HFFc6 (cell line): ENCODE results near the gene VPS39. TPM values are rescaled to one million over a fixed set of nuclear protein-coding genes. Genes with fewer than 3 reads are reported as not detected.

Source experiments
- DNase-seq: peaks from one replicate; pipeline ENCODE4 v3.0.0-alpha.2; 2018
- H3K27ac Mint-ChIP-seq: 2 replicates; pipeline ENCODE4 v1.8.0; 2020; ENCODE audit warnings: mild to moderate bottlenecking, mixed read lengths
- H3K27me3 Mint-ChIP-seq: 2 replicates; pipeline ENCODE4 v1.8.0; 2021; ENCODE audit warnings: mild to moderate bottlenecking, moderate library complexity, mixed read lengths; ENCODE audit not compliant: insufficient read depth
- H3K36me3 Mint-ChIP-seq: 2 replicates; pipeline ENCODE4 v1.8.0; 2021; ENCODE audit warnings: low read depth, mixed read lengths
- H3K4me1 Mint-ChIP-seq: 2 replicates; pipeline ENCODE4 v1.8.0; 2020; ENCODE audit warnings: low read depth, mixed read lengths
- H3K4me3 Mint-ChIP-seq: 2 replicates; pipeline ENCODE4 v1.8.0; 2020; ENCODE audit warnings: mild to moderate bottlenecking, moderate library complexity, mixed read lengths
- H3K9me3 Mint-ChIP-seq: 2 replicates; pipeline ENCODE4 v1.8.0; 2020; ENCODE audit warnings: mild to moderate bottlenecking, mixed read lengths
- total RNA-seq, 6 experiments: library from RNA; stranded (reverse); fragmentation: NEBNext Ultra II Directional; extraction: Animal tissue kit (Norgen Biotek cat#: 25700); gene quantifications; 2 replicates in 1 of 6; 3 replicates in 5 of 6; pipeline ENCODE4 v1.2.3, GENCODE V29; 2021
- TF ChIP-seq, protein P1 (sequence below): fragments of 200-600 bp; sonication (generic); IDR thresholded peaks from 2 replicates; pipeline ENCODE4 v1.5.0; 2021; ENCODE audit warnings: antibody characterized with exemption, mild to moderate bottlenecking

Gene VPS39
- total RNA-seq, 6 experiments from 2014 or later = 51.1 to 58.5 (median 52.8) TPM

DNA sequence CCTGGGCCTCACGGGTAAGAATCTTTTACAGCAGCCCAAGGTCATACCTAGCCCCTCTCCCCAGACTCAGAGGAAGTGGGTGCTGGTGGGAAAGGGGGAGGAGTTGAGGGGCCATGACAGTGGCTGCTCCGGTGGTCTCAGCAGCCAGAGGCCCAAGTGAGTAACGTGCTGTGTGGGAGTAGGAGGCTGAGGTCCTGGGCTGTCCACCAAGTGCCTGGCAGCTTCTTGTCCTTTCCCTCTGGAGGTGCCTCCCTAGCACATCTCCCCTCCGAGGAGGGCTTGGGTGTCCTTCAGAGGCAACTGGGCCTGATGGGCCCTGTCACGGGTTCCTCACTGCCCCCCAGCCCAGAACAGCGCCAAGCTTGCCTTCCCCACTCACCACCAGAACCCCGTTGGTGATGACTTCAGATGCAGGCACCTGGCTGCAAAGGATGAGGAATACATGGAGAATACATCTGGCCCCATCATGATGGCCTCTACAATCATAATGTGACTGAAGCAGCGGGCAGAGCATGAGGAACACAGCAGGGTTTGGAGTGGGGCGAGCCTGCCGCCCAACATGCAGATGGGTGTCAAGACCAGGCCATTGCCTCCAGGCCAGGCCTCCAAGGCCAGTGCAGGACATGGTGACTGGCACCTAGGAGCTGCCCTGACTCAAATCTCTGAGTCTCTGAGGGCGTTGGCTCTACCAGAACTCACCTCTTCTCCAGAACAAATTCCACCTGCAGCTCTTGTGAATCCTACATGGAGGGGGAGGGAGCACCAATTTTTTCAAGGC, 55.0 kb downstream of the VPS39 start:
- Mint-ChIP-seq H3K4me3 (no peak overlapping the region), H3K9me3 (no peaks in the 10 kb centered on the region), H3K27ac (no peak overlapping the region), H3K36me3 (no peaks in the 10 kb centered on the region), H3K4me1 (peaks cover 1% of the 10 kb centered on the region), H3K27me3 (peaks cover 26% of the 10 kb centered on the region)
- TF ChIP-seq, protein P1, sequence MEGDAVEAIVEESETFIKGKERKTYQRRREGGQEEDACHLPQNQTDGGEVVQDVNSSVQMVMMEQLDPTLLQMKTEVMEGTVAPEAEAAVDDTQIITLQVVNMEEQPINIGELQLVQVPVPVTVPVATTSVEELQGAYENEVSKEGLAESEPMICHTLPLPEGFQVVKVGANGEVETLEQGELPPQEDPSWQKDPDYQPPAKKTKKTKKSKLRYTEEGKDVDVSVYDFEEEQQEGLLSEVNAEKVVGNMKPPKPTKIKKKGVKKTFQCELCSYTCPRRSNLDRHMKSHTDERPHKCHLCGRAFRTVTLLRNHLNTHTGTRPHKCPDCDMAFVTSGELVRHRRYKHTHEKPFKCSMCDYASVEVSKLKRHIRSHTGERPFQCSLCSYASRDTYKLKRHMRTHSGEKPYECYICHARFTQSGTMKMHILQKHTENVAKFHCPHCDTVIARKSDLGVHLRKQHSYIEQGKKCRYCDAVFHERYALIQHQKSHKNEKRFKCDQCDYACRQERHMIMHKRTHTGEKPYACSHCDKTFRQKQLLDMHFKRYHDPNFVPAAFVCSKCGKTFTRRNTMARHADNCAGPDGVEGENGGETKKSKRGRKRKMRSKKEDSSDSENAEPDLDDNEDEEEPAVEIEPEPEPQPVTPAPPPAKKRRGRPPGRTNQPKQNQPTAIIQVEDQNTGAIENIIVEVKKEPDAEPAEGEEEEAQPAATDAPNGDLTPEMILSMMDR = no peak
- DNase-seq = no peak

DNA sequence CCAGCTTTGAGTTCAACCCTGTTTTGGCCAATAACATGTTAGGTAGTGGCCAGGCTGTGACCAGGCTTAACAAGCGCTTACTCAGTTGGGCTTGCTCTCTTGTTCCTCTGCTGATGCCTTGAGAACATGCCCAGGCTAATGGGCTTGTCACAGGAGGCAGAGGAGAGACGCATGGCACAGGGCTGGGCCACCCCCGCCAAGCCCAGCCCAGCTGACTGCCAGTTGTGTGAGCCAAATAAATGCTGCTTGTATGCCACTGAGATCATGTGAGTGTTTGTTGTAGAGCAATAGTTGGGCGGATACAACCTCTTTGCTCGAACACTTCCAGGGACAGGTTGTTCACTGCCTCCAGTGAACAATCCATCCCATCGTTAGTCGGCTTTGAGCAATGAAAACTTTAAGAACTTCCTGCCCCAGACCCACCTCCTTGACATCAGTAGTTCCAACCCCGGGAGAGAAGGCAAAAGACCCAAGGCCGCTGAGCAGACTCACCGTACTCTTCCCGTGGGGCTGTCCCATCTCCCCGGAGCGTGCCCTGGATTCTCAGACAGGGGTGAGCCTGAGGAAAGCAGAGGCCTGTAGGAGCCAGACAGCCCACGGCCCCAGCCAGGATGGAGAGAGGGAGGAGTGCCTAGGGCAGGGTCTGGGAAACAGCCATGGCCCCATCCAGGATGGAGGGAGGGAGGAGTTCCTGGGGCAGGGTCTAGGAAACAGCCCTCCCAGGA, 55.7 kb downstream of the VPS39 start:
- Mint-ChIP-seq H3K27me3 (peaks cover 26% of the 10 kb centered on the region), H3K27ac (no peak overlapping the region), H3K4me1 (no peaks in the 10 kb centered on the region; the same call in 1 of the 2 replicates), H3K36me3 (no peaks in the 10 kb centered on the region), H3K9me3 (no peaks in the 10 kb centered on the region), H3K4me3 (no peak overlapping the region)
- no peak for DNase-seq
- TF ChIP-seq, protein P1 = no peak

DNA sequence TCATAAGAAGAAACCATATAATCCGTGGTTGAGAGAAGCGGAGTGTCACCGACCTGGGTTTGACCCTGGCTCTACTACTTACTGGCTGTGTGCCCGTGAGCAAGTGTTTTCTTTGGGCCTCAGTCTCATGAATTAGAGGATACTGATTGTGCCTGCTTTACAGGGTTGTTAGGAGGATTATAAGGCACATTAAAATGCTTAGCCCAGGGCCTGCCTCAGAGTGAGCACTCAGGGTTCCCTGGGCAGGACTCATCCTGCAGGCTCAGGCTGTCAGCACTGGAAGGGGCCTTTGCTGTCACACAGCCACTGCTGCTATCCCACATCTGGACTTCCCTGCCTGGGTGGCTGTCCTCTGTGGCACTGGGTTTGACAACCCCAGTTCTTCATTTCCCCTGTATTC, 56.4 kb downstream of the VPS39 start:
- no peaks in the 10 kb centered on the region for H3K36me3 Mint-ChIP-seq
- TF ChIP-seq, protein P1 = no peak

DNA sequence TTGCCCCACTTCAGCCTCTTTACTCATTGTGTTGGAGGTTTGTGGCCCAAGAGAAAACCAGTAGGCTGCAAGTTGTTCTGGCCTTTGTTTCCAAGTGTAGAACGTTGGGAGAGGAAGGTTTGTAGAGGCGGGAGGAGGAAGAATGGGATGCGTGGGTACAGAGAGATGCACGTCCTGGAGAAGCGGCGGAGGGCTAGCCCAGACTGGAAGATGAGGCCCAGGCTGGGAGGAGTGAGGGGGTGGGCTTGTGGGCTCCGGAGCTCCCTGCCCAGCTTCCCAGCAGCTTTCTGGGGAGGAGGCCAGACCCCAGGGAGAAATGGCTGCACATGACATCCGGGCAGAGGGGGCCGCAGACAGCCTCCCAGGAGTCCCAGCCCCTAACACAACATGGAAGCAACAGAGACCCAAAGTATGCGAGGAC, 57.0 kb downstream of the VPS39 start:
- Mint-ChIP-seq H3K36me3 (no peaks in the 10 kb centered on the region), H3K4me3 (no peak overlapping the region), H3K27me3 (peaks cover 26% of the 10 kb centered on the region), H3K9me3 (no peaks in the 10 kb centered on the region), H3K4me1 (no peaks in the 10 kb centered on the region; the same call in 1 of the 2 replicates), H3K27ac (no peak overlapping the region)
- no peak for DNase-seq
- TF ChIP-seq, protein P1 = no peak

More for the DNA sequence above, 56.4 kb downstream of the VPS39 start:
- H3K4me1 Mint-ChIP-seq = no peaks in the 10 kb centered on the region; the same call in 1 of the 2 replicates
- H3K9me3 Mint-ChIP-seq = no peaks in the 10 kb centered on the region
- peaks cover 26% of the 10 kb centered on the region for H3K27me3 Mint-ChIP-seq
- H3K27ac Mint-ChIP-seq = no peak overlapping the region
- DNase-seq = no peak
- no peak overlapping the region for H3K4me3 Mint-ChIP-seq

DNA sequence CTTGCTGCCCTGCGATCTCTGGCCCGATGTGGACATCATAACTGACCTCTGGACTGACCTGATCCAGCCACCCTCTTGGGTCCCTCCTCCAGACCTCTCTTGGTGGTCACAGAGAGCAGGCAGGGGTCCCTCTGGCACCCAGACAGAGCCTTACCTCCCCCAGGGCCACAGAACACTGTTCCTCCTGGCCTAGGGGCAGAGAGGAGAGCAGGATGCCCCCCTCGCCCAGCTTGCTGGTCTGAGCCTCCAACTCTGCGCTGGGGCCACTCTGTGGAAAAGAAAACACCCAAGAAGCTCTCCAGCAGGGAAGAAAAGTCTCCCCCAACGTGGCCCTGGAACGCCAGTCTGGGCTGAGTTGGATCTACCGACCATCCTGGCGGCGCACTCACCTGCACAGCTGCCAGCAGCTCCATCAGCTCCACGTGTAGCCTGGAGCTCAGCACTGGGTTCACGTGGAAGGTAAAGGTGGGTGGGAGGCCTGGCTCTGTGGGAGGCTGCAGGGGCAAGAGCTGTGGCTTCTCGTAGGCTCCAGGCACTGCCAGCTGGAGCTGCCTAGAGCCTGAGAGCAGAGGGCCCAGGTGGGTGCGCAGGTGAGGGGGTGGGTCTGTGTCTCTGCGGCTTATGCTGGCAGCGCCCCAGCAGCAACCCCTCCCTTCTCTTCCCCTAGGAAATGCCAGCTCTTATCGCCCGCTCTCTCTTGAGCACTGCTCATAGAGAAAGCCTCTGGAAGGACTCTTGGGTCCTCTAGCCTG, 57.7 kb downstream of the VPS39 start:
- DNase-seq = no peak
- no peaks in the 10 kb centered on the region for H3K4me1 Mint-ChIP-seq
- no peaks in the 10 kb centered on the region for H3K9me3 Mint-ChIP-seq
- no peaks in the 10 kb centered on the region for H3K36me3 Mint-ChIP-seq
- H3K27me3 Mint-ChIP-seq = peaks cover 32% of the 10 kb centered on the region
- TF ChIP-seq, protein P1 = no peak
- no peak overlapping the region for H3K27ac Mint-ChIP-seq
- H3K4me3 Mint-ChIP-seq = no peak overlapping the region
